Spleen (tissue), 7 donors: ENCODE measurements around the gene ATRN.

Experiments used
- POLR2A ChIP-seq, 3 donors: fragments of 450-650 bp; IDR thresholded peaks; one replicate each; pipeline ENCODE4 v1.5.1; 2017; ENCODE audit warnings: antibody characterized with exemption in 3 of 3, mild to moderate bottlenecking in 1 of 3
- TF ChIP-seq, protein P1 (sequence below), 11 experiments: fragments of 200-600 bp in 7 of 11; fragments of 450-650 bp in 4 of 11; sonication (generic) in 4 of 11; IDR thresholded peaks in 8 of 11; conservative IDR thresholded peaks in 3 of 11; 1 replicate in 7 of 11; 2 replicates in 4 of 11; pipeline versions ENCODE4 v1.4.0 to v1.8.0; 2016 to 2021; ENCODE audit warnings: antibody characterized with exemption in 11 of 11, inconsistent platforms in 4 of 11, mild to moderate bottlenecking in 1 of 11
- donor health status: DM: no; HTN: no; CAD: no; lungs with moderate emphysema.
- donor health status: DM: no; HTN: no; CAD: no.
- donor health status: DM: no; HTN: no; CAD: no.

DNA sequence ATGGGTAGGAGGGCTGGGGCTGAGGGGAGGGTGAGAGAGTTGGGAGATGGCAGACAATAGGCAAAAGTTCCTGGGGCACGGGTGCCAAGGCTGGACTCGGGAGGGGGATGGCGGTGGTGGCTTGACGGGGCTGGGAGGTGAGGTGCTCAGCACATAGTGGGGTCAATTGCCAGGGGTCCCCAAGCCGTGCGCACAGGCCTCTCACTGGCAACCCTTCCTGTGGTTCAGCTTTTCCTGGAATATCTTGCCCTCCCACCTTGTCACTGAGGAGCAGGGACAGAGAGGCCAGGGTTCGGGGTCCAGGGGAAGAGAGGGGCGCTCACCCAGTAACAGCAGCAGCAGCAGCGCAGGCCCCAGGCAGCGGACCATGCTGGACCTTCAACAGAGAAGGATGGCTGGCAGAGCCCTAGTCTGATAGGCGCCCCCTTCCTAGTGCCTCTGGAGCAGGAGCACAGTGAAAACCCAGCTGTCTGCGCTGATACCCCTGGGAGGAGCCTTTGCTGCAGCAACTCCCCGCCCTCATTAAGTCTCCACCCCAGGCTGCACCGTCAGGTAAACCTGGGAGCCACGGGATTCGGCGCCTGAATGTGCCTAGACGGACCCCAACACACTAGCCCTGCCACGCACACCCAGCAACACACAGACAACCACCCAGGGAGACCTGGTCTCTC is 192.3 kb downstream of the ATRN start, which contains the start of gene GFRA4:
- TF ChIP-seq, protein P1, sequence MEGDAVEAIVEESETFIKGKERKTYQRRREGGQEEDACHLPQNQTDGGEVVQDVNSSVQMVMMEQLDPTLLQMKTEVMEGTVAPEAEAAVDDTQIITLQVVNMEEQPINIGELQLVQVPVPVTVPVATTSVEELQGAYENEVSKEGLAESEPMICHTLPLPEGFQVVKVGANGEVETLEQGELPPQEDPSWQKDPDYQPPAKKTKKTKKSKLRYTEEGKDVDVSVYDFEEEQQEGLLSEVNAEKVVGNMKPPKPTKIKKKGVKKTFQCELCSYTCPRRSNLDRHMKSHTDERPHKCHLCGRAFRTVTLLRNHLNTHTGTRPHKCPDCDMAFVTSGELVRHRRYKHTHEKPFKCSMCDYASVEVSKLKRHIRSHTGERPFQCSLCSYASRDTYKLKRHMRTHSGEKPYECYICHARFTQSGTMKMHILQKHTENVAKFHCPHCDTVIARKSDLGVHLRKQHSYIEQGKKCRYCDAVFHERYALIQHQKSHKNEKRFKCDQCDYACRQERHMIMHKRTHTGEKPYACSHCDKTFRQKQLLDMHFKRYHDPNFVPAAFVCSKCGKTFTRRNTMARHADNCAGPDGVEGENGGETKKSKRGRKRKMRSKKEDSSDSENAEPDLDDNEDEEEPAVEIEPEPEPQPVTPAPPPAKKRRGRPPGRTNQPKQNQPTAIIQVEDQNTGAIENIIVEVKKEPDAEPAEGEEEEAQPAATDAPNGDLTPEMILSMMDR (IDR thresholded peaks at IDR 0.05 in 8 of 11, conservative IDR thresholded peaks at IDR 0.05 in 3 of 11): no peak
- TF ChIP-seq POLR2A (IDR thresholded peaks at IDR 0.05): no peak
